ENCODE measurements around the gene RUBCNL.
"Not testable (repeated sequence)": the region's sequence is repeated elsewhere in the genome, so short reads cannot be mapped to it uniquely, and the experiment has no call there.

Gene RUBCNL

GRCh38 chr13:46372938-46373337, 14.1 kb downstream of the RUBCNL start:
- not testable (repeated sequence) for DNase-seq

DNA sequence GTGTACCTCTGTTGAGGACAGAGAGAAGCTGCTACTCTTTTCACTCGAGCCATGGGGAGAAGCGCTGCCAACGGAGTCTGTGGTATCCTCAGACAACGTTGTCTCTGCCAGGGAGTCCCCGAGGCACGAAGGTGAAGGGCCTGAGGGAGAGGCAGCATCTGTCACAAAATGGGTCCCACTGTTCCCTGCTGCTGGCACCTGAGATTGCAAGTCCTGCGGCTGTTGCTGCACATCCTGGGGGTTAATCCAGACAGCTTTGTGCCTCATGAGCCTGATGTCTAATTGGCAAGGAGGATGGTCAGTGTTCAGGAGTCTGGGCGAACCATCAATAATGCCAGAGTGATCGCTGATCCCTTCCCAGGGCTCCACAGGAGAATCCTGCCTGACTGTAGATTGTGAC, 15.0 kb downstream of the RUBCNL start:
- no peak for DNase-seq

DNA sequence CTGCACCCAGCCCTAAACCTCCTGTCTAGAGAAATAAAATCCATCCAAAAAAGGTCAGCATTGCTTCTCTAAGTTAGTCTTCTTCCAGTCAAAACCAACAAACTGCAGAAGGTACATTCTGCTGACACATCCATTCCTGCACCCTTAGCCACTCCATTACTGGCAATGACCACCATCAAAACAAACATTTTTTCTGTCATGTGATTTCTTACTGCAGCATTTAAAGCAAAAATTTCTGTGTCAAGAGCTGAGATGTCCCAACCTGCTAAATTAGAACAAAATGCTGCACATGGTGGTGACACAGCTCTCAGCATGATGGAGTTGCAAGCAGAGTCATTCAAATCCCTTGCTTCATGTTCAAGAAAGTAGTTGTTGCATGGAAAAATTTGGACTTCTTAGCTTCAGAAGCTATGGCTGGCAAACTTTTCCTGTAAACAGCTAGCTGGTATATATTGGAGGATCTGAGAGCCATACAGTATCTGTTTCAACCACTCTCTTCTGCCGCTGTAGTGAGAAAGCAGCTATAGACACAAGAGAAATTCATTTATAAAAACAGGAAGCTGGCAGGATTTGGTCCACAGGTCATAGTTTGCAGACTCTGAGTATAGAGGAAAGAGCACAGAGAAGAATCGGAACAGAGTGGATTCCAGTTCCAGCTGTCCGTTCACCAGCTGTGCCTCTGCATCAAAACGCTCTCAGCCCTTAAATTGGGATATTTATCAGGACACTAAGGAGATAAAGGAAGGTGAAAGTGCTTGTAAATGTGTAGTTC, 17.4 kb downstream of the RUBCNL start:
- no peak for DNase-seq

DNA sequence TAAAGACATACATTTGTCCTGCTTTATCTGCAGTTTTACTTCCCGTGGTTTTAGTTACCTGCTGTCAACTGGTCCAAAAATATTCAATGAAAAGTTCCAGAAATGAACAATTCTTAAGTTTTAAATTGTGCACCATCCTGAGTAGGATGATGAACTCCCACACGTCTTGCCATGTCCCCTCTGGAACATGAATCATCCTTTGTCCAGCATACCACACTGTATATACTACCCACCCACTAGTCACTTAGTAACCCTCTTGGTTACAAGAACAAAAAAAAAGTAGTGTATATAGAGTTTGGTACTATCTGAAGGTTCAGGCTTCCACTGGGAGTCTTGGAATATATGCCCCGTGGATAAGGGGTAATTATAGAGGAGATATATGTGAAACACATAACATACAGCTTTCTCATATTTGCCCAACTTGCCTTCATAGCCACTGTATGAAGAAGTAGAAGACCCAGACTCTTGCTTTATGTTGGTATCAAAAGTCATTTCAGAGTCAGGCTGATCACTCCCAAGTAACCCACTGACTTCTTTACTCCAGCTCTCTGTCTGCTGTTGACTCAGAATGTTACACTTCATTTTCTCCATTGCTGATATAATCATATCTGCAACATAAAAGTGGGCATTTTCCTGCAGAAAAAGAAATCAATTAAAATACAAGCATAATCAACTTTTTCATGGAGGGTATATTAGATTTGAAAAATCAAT, 19.3 kb downstream of the RUBCNL start:
- DNase-seq: no peak

GRCh38 chr13:46361276-46361934, 25.6 kb downstream of the RUBCNL start:
- no peak for DNase-seq

DNA sequence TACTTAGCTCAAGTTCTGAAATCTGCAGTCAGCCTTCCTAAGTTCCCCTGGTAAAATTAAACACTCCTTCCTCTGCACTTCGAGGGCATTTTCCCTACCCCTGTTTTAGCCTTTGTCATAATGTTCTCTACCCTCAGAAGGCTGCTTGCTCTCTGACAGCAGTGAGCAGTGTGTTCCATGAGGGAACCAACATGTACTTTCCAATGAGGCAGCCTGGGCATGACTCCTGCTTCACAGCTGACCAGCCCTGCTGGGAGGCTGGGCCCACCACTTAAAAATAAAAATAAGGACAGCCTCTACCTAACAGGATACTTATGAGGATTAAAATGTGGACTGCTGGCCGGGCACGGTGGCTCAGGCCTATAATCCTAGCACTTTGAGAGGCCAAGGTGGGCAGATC, 26.4 kb downstream of the RUBCNL start:
- DNase-seq: no peak

- DNase-seq: no peak
Observed at GRCh38 chr13:46359714-46360113, 27.3 kb downstream of the RUBCNL start.

GRCh38 chr13:46355901-46356590, 31.0 kb downstream of the RUBCNL start:
- no peak for DNase-seq

GRCh38 chr13:46355088-46355468, 32.0 kb downstream of the RUBCNL start:
- DNase-seq: no peak

- DNase-seq: no peak
Observed at GRCh38 chr13:46354156-46355087, 32.6 kb downstream of the RUBCNL start.

- no peak for DNase-seq
Observed at GRCh38 chr13:46352805-46353204, 34.2 kb downstream of the RUBCNL start.

- DNase-seq: no peak
Observed at GRCh38 chr13:46350003-46350402, 37.0 kb downstream of the RUBCNL start.

DNA sequence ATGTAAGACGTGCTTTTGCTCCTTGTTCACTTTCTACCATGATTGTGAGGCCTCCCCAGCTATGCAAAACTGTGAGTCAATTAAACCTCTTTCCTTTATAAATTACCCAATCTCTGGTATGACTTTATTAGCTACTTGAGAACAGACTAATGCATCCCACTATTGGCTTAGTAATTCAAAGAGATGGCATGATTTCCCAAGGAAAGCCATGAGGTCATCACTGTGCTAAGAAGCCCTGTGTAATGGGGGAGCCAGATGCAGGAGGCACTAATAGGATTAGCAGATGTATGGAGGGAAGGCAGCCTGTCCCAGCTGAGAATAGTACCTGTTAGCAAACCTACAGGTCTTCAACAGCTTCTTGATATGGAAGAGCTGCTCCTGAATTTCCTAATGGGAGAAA, 38.1 kb downstream of the RUBCNL start:
- DNase-seq: no peak

- DNase-seq: no peak
Observed at GRCh38 chr13:46347277-46347676, 39.8 kb downstream of the RUBCNL start.

- DNase-seq: no peak
Observed at GRCh38 chr13:46345866-46346265, 41.2 kb downstream of the RUBCNL start.

DNA sequence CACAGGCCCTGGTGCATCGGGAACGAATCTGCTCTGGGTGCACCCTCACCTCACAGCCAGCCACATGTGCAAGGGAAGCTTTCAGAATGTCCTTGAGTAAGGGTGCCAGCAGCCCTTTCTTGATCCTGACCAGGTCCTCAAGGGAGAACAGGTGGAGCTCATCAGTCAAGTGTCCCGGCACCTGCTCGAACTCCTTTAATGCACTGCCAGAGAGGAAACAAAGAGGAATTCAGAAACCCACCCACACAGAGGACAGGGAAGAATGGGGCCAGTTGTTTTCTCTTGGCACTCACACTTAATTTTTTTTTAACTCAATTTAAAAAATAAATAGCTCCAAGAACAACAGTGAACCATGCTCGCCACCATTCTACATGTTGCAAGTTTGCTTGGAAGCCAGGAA, 41.7 kb downstream of the RUBCNL start:
- DNase-seq: no peak

- DNase-seq: no peak
Observed at GRCh38 chr13:46343279-46343994, 43.6 kb downstream of the RUBCNL start.

GRCh38 chr13:46342538-46342937, 44.5 kb downstream of the RUBCNL start:
- DNase-seq: no peak

- no peak for DNase-seq
Observed at GRCh38 chr13:46341112-46341711, 45.8 kb downstream of the RUBCNL start.

- DNase-seq: no peak
Observed at GRCh38 chr13:46340631-46341111, 46.4 kb downstream of the RUBCNL start.

DNA sequence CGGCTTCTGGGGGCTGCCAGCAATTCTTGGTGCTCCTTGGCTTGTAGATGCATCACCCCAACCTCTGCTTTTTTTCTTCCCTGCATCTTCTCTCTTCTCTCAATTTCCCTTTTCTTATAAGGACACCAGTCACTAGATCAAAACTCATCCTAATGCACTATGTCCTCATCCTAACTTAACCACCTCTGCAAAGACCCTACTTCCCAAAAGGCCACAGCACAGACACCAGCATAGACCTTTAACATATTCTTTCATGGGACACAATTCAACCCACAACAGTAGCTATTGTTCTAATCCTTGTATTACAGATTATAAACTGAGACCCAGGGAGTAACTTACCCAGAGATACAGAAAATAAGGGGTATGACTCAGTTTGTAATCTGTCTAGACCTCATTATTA, 47.0 kb downstream of the RUBCNL start:
- DNase-seq: no peak
